Stimulated activated CD8-positive, alpha-beta memory T cell treated with anti-CD3 and anti-CD28 coated beads, Interleukin-7, amount 100 ng/mL, for 4 hours (primary cell): ENCODE results near the gene ERICH2.
A peak's percentile ranks its signal among the peaks of the same experiment; 100 is the strongest.

Experiments
- DNase-seq, 2 donors: peaks; one replicate each; pipeline ENCODE4 v3.0.0-alpha.2; 2020; ENCODE audit warnings: low read depth in 2 of 2

Gene ERICH2

DNA sequence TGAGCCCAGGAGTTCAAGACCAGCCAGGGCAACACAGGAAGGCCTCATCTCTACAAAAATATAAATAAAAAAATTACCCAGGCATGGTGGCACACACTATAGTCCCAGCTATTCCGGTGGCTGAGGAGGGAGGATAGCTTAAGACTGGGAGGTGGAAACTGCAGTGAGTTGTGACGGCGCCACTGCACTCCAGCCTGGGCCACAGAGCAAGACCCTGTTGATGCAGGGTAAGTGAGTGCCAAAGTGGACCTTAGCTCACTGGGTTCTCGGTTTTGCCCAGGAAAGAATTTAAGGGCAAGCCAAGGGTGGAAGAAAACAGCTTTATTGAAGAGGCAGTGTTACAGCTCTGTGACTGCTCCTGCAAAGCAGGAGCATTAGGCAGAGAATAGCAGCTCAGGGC lies 6.9 kb upstream of the ERICH2 start:
- DNase-seq, result no peak

DNA sequence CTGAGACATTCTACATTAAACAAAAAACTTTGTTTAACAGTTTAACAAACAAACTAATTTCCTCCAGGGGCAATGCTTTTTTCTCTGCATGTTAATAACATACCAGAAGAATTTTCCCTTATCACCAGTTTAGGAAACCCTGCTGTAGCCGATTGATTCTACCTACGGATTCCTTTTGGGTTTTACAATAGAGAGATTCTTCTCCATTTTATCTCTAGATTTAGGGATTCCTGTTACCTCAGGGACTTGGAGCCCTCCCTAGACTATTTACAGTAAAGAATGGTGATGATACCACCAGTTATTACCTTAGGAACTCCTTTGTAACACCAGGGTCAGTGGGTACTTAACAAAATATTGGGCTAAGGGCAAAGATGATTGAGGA lies 5.3 kb upstream of the ERICH2 start:
- no peak for DNase-seq

DNA sequence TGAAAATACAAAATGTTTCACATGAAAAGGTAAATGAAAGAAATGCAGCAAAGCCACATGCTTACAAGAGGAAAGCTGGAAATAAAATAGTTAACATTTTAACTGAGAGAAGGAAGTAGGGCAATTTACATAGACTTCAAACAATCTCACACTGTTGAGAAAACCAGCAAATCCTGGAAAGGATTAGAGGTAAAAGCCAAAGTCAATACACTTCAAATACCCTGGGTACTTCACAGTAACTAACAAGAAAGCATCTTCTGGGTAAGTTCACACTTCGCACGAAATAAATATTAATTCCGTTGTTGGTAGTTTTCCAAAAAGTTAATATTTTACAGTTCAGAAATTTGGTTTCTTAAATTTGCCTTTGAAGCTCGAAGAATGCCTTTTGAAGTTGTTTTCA lies 3.5 kb upstream of the ERICH2 start:
- no peak for DNase-seq

DNA sequence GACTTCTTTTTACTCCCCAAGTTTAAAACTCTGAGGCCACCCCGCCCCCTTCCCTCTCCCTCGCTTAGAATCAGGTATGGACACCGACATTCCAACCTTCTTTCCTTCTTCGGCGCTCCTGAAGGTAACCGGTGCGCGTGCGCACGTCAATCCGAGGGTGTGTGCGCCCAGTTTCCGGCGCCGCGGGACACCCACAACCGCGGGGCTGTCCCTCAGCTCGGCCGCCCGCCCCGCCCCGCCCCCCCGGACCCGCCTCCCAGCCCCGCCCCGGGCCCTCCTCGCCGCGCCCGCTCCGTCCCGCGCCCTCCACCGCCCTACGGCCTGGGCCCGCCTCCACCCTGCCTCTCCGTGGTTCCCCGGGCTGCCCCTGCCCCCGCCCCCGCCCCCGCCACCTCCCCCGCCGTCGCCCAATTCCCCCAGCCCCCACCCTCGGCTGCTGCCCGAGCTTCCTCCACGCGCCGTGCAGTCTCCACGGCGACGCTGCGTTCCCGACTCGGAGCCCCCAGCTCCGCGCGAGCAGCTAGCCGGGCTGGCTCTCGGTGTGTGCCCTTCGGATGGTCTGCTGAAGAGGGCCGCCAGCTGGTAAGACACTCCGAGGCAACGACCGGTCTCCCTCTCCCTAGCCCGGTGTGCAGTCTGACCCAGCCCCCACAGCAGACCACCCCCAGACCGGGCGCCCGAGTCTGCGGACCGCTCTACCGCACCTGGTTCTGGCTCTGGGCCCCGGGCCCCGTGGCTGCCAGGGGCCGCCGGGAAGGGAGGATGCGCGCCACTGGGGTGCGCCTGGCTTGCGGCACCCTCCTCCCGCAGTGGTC lies 635 bp downstream of the ERICH2 start:
- peak; percentile 26 to 73 for DNase-seq

DNA sequence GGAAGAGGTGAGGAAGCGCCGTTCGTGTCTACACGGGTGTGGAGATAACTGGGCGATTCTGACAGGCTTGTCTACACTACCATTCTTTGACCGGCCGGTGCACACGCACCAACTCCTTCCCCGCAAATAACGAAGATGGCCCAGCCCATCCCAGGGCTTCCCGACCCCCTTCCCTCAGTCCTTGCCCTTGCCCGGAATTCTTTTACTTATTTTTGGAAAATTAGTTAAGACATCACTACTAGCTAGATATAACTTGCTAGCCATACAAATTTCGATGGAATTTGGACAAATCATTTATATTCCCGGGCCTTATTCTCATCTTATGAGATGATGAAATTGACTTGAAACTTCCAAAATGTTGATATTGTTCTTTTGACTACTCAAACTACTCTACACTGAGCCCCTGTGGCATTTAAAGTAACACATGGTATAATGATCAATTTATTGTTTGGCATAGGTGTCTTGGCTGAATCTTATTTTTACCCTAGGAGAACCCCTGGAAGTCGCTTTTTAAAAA lies 1.3 kb downstream of the ERICH2 start:
- DNase-seq, result no peak

DNA sequence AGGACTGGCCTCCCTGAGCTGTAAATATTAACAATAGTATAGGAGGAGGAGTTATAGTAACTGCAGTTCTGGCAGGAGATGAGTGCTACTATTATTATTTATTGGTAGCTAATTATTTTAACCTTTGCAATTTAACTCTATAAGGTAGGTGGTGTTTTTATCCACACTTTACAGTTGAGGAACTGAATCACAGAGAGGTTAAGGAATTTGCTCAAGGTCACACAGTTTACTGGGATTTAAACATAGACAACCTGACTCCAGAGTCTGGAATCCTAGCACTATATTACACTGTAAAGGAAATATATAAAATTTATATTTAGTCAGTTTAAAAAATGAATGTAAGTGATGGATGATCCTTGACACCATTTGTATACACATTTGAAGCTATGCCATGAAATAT lies 2.1 kb downstream of the ERICH2 start:
- no peak for DNase-seq

DNA sequence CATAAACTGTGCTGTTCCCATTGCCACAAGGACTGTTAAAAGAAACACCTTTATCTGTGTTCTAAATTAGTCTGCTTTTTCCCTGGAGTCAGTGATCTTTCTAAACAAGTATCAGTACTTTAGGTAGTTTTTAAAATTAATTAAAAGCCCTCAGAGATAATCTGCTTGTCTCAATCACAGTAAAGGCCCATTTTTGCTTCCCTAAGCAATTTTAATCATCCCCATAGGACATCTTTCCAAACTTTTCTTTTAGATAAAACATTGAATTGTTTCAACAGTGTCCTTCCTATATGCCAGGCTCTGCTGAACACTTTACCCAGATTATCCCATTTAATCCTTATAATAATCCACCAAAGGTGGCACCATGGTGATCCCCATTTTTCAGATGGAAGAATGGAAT lies 3.9 kb downstream of the ERICH2 start:
- DNase-seq, result no peak

DNA sequence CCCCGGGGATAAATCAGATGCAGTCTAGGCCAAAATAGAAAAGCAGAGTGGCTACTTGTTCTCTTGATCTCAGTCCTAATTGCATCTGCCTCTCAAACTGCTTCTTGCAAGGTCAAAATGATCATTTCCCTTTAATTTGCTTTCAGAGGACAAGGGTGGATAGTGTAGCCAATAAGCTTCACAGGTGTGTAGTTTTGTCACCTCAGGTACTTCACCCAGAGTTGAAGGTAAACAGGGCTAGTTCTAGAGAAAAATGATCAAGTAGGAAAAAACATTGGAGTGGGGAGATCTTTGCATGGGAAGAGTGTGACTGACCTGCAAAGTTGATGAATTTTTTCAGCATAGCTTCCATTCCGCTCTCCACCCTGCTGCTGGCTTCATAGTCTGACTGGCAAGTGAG lies 8.7 kb downstream of the ERICH2 start:
- no peak for DNase-seq

DNA sequence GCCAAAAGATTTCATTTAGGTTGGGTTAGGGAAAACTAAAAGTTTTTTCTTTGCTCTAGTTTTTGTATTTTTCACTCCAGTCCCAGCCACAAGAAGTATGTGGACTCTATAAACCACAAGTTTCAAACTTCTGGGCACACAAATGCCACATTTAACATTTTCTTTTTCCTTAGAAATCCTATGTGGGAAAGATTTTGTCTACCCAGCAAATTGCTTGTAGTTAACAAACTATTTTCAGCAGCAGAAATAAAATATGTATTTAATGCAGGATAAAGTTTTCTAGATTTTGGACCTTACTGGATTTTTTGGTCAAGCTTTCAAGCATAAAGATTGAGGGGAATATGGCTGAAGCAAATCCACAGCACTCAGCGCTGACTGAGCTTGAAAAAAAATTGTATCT lies 9.1 kb downstream of the ERICH2 start:
- no peak for DNase-seq

DNA sequence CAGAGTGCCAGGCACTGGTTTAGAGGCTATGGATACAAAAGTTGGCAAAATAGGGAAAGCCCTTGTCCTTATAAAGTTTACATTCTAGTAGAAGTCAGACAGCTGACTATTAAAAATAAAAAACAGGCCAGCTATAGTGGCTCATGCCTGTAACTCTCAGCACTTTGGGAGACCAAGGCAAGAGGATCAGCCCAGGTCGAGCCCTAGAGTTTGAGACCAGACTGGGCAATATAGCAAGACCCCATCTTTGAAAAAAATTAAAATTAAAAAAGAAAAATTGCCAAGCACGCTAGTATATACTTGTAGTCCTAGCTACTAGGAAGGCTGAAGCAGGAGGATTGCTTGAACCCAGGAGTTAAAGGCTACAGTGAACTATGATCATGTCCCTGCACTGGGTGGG lies 12.5 kb downstream of the ERICH2 start:
- DNase-seq, result no peak

DNA sequence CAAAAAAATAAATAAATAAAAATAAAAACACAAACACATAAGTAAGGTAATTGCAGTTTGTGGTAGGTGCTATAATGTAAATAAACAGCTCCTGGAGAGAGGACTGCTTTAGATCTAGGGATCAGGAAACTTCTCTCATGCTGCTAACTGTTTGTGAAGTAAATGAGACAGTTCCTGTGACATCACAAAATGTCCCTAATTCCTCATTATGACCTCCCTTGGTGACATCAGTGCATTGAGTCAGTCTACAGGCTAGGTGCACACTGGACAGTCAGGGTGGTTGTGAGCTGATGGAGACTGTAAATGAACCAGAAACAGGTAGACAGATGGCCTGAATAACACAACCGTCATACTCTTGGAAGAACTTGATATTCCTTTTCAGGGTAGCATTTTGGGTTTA lies 13.4 kb downstream of the ERICH2 start:
- DNase-seq, result no peak

DNA sequence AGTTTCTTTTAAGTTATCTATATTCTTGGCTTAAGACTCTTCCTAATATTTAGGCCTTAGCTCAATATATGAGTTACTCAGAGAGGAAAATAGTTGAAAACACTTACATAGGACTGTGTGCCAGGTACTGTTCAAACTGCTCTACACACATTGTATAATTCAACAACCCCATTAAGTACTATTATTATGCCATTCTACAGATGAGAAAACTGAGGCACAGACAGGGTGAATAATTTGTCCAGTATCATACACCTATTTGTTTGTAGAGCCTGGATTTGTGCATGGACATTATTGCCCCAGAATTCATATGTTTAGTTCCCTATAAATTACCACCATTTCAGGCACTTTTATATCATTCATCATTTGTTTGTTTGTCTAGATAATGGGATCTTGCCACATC lies 28.8 kb downstream of the ERICH2 start:
- DNase-seq, result no peak

DNA sequence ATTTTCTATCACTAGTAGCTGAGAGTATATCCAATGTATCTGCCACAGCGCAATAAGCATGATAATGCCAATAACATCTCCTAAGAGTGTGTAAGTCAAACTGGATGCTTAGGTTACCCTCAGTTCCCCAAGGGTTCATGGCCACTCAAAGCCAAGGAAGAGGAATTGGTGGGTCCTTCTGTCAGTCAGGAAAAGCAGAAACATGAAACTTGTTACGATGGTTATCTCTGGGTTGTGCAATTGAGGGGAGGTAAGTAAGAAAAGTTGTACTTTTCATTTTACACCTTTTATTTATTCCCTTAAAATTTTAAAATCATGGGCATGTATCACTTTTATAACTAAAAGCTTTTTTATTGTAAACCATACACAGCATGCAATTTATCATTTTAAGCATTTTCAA lies 36.4 kb downstream of the ERICH2 start:
- DNase-seq, result no peak

DNA sequence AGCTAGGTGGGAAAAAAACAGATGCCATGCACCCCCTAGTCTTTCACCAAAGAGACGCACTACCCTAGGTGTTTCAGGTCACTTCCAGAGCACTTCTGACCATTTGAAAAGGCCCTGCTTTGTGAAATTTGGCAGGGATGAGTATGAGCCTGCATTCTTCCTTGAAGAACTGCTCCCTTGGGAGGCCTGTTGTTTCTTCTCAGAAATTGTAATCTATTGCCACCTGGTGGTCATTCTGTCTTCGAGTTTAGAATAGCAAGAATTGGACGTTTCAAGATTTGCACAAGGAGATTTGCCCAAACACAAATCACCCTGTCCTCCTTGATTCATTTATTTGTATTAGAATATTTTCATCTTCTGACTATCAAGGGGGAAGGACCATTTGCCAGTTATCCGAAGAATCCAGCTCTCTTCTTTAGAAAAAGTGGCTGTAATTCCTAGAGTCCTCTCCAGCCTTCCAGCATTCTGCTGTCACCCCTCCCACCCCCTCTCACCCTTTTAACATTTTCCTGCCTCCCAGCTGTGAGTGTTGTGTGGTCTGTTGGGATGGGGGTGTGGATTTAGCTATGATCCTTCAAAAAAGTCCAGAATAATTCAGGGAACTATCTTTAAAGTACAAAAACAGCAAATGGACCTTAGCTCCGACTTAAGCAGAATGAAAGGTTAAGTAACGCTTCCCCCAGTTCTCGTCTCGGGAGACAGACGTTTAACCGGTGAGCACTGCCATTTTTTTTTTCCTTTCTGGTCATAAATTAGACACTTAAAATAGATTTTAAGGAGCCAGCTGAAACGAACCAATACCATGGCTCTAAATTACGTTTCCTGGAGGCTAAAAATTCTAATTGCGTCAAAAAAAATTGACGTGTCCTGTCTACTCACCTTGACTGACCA lies 42.8 kb downstream of the ERICH2 start:
- no peak for DNase-seq

DNA sequence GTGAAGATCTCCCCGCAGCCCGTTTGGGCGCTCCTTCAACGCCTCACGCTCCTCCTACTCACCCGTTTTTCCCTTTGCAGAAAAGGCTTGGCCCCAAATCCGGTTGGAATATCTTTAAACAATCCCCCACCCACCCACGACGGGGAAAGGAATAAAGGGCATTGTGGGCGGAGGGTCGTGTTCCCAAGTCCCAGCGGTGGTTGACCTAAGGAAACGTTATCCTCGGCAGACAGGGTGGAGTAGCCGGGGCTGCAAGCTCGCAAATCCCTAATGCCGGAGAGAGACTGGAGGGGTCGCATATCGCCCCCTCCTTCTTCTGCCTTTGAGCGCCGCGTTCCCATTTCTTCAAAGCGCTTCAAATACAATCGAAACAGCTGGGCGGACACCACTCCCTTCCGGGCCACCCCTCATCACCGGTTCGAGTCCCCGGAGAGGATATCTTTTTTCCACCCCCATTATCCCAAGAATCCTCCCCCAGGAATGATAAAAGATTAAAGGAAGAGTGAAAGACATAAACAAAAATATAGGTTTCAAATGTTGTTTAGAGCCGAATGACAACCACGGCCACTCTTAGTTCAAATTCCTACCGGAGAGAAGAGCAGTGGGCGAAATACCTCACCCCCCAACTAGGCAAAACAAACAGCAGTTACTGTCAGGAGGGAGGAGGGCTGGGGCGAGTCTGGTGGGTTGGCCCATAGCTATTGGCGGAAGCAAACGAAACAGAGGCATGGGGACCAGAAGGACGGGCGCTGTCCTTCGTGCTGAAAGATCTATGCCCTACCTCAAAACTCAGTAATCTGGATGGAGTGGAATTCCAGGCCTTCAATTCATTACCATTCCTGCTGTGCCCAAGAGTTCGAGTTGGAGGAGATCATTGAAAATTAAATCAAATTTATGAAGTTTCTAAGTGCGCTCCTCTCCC lies 43.7 kb downstream of the ERICH2 start:
- DNase-seq, result no peak

DNA sequence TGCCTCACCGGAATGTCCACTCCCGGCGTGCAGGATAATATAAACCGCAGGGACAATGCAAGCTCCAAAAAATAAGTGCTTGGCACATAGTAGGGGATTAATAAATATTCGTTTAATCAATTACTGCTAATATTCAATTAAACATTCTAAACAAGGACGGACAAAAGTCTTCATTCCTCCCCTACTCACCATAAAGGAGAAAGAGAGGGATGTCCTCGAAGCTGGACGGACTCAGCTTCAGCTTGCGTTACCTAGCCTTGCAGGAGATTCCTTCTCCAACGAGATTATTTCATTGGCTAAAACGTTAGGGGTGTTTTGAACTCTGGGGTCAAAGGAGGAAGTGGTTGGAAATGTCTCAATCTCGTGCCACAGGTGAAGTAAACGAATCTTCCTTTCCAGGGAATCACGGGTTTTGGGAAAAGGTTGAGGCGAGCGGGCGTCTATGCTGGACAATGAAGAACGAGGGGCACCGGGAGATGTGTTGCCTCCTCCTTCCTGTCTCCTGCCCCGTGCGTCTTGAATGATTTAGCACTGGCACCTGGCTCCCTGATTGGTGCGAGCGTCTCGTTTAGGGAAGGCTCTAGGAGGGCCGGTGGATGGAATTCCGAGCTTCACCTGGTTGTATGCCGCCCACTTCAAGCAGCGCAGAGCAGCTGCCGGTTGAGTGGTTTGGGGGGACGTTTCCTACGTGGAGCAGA lies 44.5 kb downstream of the ERICH2 start:
- no peak for DNase-seq

DNA sequence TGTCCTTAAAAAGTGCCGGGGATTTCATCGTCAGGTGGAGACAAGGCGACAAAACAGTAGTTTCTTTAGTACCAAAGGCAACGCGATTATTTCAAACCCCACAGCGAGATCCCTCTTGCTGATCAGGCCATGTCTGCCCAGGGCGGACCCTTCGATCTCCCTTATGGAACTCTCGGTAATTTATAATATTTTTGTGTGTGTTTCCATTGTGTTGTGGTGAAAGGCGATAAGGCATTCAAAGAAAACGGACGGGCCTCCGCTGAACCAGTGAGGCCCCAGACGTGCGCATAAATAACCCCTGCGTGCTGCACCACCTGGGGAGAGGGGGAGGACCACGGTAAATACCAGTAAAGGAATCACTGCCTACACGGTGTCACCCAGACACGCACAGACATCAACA lies 45.1 kb downstream of the ERICH2 start:
- no peak for DNase-seq

DNA sequence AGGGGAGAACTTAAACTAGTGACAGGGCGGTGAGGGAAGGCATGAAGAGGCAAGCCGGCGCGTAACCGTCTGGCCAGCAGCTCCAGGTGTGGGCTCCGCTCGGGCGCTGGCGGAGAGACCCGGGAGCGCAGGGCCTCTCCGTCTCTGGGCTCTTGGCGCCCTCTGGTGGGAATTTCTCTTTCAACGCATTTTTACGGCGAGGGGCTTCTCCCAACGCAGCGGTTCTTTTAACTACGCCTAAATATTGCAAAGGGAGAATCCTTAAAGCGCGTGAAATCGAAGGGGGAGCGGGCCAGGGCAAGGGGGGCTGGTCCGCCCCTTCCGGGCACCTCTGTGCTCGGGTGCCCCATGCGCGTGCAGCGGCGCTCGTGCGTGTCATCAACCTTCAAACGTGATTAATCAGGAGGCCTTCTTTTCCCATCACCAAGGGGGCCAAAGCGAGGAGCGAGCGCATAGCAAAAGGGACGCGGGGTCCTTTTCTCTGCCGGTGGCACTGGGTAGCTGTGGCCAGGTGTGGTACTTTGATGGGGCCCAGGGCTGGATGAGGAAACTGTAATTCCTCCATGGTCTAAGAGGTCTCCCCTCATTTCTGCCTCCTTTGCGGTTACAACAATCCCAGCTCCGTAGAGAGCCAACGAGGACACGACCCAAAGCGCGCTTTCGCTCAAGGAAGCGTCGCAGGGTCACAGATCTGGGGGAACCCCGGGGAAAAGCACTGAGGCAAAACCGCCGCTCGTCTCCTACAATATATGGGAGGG lies 45.7 kb downstream of the ERICH2 start:
- DNase-seq, result peak; percentile 17 to 35

DNA sequence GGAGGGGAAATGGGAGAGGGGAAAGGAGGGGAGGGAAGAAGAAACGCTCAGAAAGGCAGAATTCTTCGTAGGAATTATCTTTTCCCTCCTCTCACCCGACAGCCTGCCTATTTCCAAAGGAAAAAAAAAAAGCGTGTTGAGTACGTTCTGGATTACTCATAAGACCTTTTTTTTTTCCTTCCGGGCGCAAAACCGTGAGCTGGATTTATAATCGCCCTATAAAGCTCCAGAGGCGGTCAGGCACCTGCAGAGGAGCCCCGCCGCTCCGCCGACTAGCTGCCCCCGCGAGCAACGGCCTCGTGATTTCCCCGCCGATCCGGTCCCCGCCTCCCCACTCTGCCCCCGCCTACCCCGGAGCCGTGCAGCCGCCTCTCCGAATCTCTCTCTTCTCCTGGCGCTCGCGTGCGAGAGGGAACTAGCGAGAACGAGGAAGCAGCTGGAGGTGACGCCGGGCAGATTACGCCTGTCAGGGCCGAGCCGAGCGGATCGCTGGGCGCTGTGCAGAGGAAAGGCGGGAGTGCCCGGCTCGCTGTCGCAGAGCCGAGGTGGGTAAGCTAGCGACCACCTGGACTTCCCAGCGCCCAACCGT lies 46.4 kb downstream of the ERICH2 start, which contains the start of gene GAD1:
GAD1 (plus strand) TSS at position 384 of the 589 bp plus-strand sequence. CDS start 1,705 bp downstream, outside the sequence.
- DNase-seq, result peak; percentile 35 to 59
